Measurements from ENCODE around the gene AMH. TPM values are rescaled to one million over a fixed set of nuclear protein-coding genes. Genes with fewer than 3 reads are reported as not detected.

AMH gene
- total and polyA plus RNA-seq, 2 of the 13 experiments (the other 11 are each of a cell fraction or from before 2014, with no cell fraction given) = 0.03 to 0.18 TPM

DNA sequence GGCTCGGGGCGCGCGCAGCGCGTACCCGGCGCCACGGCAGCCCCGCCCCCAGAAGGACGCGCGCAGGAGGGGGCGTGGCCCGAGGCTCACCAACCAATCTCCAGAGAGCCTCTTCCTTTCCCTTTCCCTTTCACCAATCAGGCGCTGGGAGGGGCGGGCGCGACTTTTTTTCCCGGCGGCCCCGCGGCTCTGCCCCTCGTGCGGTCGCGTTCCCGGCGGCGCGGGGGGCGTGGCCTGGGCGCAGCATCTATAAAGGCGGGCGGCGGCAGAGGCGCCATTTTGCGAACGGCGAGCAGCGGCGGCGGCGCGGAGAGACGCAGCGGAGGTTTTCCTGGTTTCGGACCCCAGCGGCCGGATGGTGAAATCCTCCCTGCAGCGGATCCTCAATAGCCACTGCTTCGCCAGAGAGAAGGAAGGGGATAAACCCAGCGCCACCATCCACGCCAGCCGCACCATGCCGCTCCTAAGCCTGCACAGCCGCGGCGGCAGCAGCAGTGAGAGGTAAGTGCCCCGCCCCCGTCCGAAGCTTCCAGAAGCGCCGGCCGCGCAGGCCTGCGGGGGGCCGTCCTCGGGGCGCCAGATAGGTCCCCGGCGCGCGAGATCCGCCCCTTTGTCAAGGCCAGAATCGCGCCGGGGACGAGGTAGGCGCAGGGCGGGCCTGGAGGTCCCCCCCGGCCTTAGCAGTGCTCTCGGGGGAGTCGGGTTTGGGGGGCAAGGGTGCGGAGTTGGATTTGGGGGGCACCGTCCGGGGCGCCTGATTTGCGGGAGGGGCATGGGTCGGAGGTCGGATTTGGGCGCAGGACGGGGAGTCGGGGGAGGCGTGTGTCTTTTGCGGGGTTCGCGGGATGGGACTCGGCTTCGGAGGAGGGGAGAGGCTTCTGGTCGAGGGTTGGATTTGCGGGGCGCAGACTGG is 20.4 kb downstream of the AMH start (continued):
- peak; percentile 90 for TF ChIP-seq SALL2 (CRISPR knock-in tag; IDR thresholded peaks at IDR 0.05)
- TF ChIP-seq, protein P1, sequence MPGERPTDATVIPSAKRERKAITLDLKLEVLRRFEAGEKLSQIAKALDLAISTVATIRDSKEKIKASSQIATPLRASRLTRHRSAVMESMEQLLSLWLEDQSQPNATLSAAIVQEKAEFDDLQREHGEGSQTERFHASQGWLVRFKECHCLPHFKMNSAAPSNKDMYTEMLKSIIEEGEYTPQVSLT (CRISPR knock-in tag; IDR thresholded peaks at IDR 0.05; ENCODE audit: borderline replicate concordance, low read depth) = no peak
- no peak for TF ChIP-seq DNMT3B (CRISPR knock-in tag; conservative IDR thresholded peaks at IDR 0.05)
- TF ChIP-seq TBX3 (IDR thresholded peaks at IDR 0.05; ENCODE audit: borderline replicate concordance) = no peak
- TF ChIP-seq, protein P2, sequence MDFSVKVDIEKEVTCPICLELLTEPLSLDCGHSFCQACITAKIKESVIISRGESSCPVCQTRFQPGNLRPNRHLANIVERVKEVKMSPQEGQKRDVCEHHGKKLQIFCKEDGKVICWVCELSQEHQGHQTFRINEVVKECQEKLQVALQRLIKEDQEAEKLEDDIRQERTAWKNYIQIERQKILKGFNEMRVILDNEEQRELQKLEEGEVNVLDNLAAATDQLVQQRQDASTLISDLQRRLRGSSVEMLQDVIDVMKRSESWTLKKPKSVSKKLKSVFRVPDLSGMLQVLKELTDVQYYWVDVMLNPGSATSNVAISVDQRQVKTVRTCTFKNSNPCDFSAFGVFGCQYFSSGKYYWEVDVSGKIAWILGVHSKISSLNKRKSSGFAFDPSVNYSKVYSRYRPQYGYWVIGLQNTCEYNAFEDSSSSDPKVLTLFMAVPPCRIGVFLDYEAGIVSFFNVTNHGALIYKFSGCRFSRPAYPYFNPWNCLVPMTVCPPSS (IDR thresholded peaks at IDR 0.05) = no peak
- no peak for TF ChIP-seq ADNP (CRISPR knock-in tag; IDR thresholded peaks at IDR 0.05)
- peak; percentile 78; the same call in 1 of the 3 replicates for TF ChIP-seq MXI1 (IDR thresholded peaks at IDR 0.05; ENCODE audit: borderline replicate concordance, low read depth, low read length)
- TF ChIP-seq, protein P3, sequence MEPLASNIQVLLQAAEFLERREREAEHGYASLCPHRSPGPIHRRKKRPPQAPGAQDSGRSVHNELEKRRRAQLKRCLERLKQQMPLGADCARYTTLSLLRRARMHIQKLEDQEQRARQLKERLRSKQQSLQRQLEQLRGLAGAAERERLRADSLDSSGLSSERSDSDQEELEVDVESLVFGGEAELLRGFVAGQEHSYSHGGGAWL (CRISPR knock-in tag; IDR thresholded peaks at IDR 0.05) = peak; percentile 92
- TF ChIP-seq ZNF337 (CRISPR knock-in tag; IDR thresholded peaks at IDR 0.05; ENCODE audit: borderline replicate concordance, low read depth) = no peak
- TF ChIP-seq ZSCAN25 (CRISPR knock-in tag; IDR thresholded peaks at IDR 0.05) = peak; percentile 50; the same call in 1 of the 2 replicates
- no peak for TF ChIP-seq MATR3 (CRISPR knock-in tag; IDR thresholded peaks at IDR 0.05)
- TF ChIP-seq, protein P4, sequence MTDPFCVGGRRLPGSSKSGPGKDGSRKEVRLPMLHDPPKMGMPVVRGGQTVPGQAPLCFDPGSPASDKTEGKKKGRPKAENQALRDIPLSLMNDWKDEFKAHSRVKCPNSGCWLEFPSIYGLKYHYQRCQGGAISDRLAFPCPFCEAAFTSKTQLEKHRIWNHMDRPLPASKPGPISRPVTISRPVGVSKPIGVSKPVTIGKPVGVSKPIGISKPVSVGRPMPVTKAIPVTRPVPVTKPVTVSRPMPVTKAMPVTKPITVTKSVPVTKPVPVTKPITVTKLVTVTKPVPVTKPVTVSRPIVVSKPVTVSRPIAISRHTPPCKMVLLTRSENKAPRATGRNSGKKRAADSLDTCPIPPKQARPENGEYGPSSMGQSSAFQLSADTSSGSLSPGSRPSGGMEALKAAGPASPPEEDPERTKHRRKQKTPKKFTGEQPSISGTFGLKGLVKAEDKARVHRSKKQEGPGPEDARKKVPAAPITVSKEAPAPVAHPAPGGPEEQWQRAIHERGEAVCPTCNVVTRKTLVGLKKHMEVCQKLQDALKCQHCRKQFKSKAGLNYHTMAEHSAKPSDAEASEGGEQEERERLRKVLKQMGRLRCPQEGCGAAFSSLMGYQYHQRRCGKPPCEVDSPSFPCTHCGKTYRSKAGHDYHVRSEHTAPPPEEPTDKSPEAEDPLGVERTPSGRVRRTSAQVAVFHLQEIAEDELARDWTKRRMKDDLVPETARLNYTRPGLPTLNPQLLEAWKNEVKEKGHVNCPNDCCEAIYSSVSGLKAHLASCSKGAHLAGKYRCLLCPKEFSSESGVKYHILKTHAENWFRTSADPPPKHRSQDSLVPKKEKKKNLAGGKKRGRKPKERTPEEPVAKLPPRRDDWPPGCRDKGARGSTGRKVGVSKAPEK (CRISPR knock-in tag; IDR thresholded peaks at IDR 0.05; ENCODE audit: borderline replicate concordance) = no peak
- TF ChIP-seq RORA (CRISPR knock-in tag; IDR thresholded peaks at IDR 0.05) = no peak
- TF ChIP-seq, protein P5, sequence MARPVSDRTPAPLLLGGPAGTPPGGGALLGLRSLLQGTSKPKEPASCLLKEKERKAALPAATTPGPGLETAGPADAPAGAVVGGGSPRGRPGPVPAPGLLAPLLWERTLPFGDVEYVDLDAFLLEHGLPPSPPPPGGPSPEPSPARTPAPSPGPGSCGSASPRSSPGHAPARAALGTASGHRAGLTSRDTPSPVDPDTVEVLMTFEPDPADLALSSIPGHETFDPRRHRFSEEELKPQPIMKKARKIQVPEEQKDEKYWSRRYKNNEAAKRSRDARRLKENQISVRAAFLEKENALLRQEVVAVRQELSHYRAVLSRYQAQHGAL (CRISPR knock-in tag; IDR thresholded peaks at IDR 0.05; ENCODE audit: not compliant biosample characterization) = no peak
- TF ChIP-seq NR2F6 (IDR thresholded peaks at IDR 0.05) = no peak
- 0 out of 2 replicates have a peak, but pooled peaks have one; percentile 10 for TF ChIP-seq NR2F6 (CRISPR knock-in tag; IDR thresholded peaks at IDR 0.05)
- TF ChIP-seq MTF2 (CRISPR knock-in tag; IDR thresholded peaks at IDR 0.05; ENCODE audit: borderline replicate concordance) = no peak
- TF ChIP-seq, protein P6, sequence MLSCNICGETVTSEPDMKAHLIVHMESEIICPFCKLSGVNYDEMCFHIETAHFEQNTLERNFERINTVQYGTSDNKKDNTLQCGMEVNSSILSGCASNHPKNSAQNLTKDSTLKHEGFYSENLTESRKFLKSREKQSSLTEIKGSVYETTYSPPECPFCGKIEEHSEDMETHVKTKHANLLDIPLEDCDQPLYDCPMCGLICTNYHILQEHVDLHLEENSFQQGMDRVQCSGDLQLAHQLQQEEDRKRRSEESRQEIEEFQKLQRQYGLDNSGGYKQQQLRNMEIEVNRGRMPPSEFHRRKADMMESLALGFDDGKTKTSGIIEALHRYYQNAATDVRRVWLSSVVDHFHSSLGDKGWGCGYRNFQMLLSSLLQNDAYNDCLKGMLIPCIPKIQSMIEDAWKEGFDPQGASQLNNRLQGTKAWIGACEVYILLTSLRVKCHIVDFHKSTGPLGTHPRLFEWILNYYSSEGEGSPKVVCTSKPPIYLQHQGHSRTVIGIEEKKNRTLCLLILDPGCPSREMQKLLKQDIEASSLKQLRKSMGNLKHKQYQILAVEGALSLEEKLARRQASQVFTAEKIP (CRISPR knock-in tag; IDR thresholded peaks at IDR 0.05; ENCODE audit: borderline replicate concordance) = 0 out of 2 replicates have a peak, but pooled peaks have one; percentile 57
- no peak for TF ChIP-seq ARID2 (CRISPR knock-in tag; IDR thresholded peaks at IDR 0.05; ENCODE audit: borderline replicate concordance)
- peak; percentile 44; the same call in 1 of the 2 replicates for TF ChIP-seq HOXD1 (CRISPR knock-in tag; IDR thresholded peaks at IDR 0.05)
- no peak for TF ChIP-seq HHEX (CRISPR knock-in tag; IDR thresholded peaks at IDR 0.05)
- TF ChIP-seq ELF1 (CRISPR knock-in tag; IDR thresholded peaks at IDR 0.05) = peak; percentile 32; the same call in 1 of the 2 replicates

Data from HepG2 (cell line).